Measurements from ENCODE around the gene PPP2R5C. TPM values are rescaled to one million over a fixed set of nuclear protein-coding genes. Genes with fewer than 3 reads are reported as not detected.

The PPP2R5C gene
- total RNA-seq, 1 donor from 2014 or later = 71.5 TPM

GRCh38 chr14:101849125-101849524, 87.6 kb downstream of the PPP2R5C start:
- no peak overlapping the region for H3K4me3 Mint-ChIP-seq (ENCODE audit: unreplicated experiment)
- H3K27ac Mint-ChIP-seq (ENCODE audit: unreplicated experiment) = no peak overlapping the region
- H3K27me3 Mint-ChIP-seq (ENCODE audit: unreplicated experiment) = no peaks in the 10 kb centered on the region
- H3K4me1 Mint-ChIP-seq (ENCODE audit: unreplicated experiment) = peaks cover 8% of the 10 kb centered on the region
- no peaks in the 10 kb centered on the region for H3K36me3 Mint-ChIP-seq (ENCODE audit: low read depth, unreplicated experiment)
- H3K9me3 Mint-ChIP-seq (ENCODE audit: unreplicated experiment) = no peaks in the 10 kb centered on the region
- no peak for TF ChIP-seq CTCF (IDR thresholded peaks at IDR 0.05; ENCODE audit: unreplicated experiment)
- no peak for DNase-seq (ENCODE audit: low spot score)

- no peak for TF ChIP-seq CTCF (IDR thresholded peaks at IDR 0.05; ENCODE audit: unreplicated experiment)
- H3K27ac Mint-ChIP-seq (ENCODE audit: unreplicated experiment) = no peak overlapping the region
- no peaks in the 10 kb centered on the region for H3K36me3 Mint-ChIP-seq (ENCODE audit: low read depth, unreplicated experiment)
- H3K4me3 Mint-ChIP-seq (ENCODE audit: unreplicated experiment) = no peak overlapping the region
- DNase-seq (ENCODE audit: low spot score) = no peak
- H3K9me3 Mint-ChIP-seq (ENCODE audit: unreplicated experiment) = no peaks in the 10 kb centered on the region
- peaks cover 13% of the 10 kb centered on the region for H3K4me1 Mint-ChIP-seq (ENCODE audit: unreplicated experiment)
- H3K27me3 Mint-ChIP-seq (ENCODE audit: unreplicated experiment) = no peaks in the 10 kb centered on the region
Measured at GRCh38 chr14:101849640-101850039, 88.1 kb downstream of the PPP2R5C start.

- DNase-seq (ENCODE audit: low spot score) = no peak
- H3K4me3 Mint-ChIP-seq (ENCODE audit: unreplicated experiment) = no peak overlapping the region
- H3K36me3 Mint-ChIP-seq (ENCODE audit: low read depth, unreplicated experiment) = no peaks in the 10 kb centered on the region
- no peaks in the 10 kb centered on the region for H3K27me3 Mint-ChIP-seq (ENCODE audit: unreplicated experiment)
- peaks cover 17% of the 10 kb centered on the region for H3K4me1 Mint-ChIP-seq (ENCODE audit: unreplicated experiment)
- no peak overlapping the region for H3K27ac Mint-ChIP-seq (ENCODE audit: unreplicated experiment)
- no peak for TF ChIP-seq CTCF (IDR thresholded peaks at IDR 0.05; ENCODE audit: unreplicated experiment)
- H3K9me3 Mint-ChIP-seq (ENCODE audit: unreplicated experiment) = no peaks in the 10 kb centered on the region
Measured at GRCh38 chr14:101851183-101851582, 89.7 kb downstream of the PPP2R5C start.

GRCh38 chr14:101851736-101852405, 90.4 kb downstream of the PPP2R5C start:
- no peak for DNase-seq (ENCODE audit: low spot score)
- Mint-ChIP-seq H3K27ac (ENCODE audit: unreplicated experiment) (no peak overlapping the region), H3K27me3 (ENCODE audit: unreplicated experiment) (no peaks in the 10 kb centered on the region), H3K36me3 (ENCODE audit: low read depth, unreplicated experiment) (no peaks in the 10 kb centered on the region), H3K4me1 (ENCODE audit: unreplicated experiment) (peaks cover 17% of the 10 kb centered on the region), H3K4me3 (ENCODE audit: unreplicated experiment) (no peak overlapping the region), H3K9me3 (ENCODE audit: unreplicated experiment) (no peaks in the 10 kb centered on the region)
- TF ChIP-seq CTCF (IDR thresholded peaks at IDR 0.05; ENCODE audit: unreplicated experiment) = no peak

- no peak overlapping the region for H3K27ac Mint-ChIP-seq (ENCODE audit: unreplicated experiment)
Measured at GRCh38 chr14:101852785-101853184, 91.3 kb downstream of the PPP2R5C start.

More at GRCh38 chr14:101852785-101853184, 91.3 kb downstream of the PPP2R5C start:
- no peak overlapping the region for H3K4me3 Mint-ChIP-seq (ENCODE audit: unreplicated experiment)
- no peak for DNase-seq (ENCODE audit: low spot score)
- H3K4me1 Mint-ChIP-seq (ENCODE audit: unreplicated experiment) = peaks cover 17% of the 10 kb centered on the region
- no peaks in the 10 kb centered on the region for H3K36me3 Mint-ChIP-seq (ENCODE audit: low read depth, unreplicated experiment)
- no peak for TF ChIP-seq CTCF (IDR thresholded peaks at IDR 0.05; ENCODE audit: unreplicated experiment)
- H3K9me3 Mint-ChIP-seq (ENCODE audit: unreplicated experiment) = no peaks in the 10 kb centered on the region
- no peaks in the 10 kb centered on the region for H3K27me3 Mint-ChIP-seq (ENCODE audit: unreplicated experiment)
